Activated B cell treated with CpG ODN at 0.5 μM for 24 hours (primary cell): Measurements from ENCODE around the gene OBSCN. TPM values are rescaled to one million over a fixed set of nuclear protein-coding genes. Genes with fewer than 3 reads are reported as not detected.

Source experiments
- ATAC-seq: fragments of 200-7000 bp; cut with Tn5 transposase; one replicate; pipeline ENCODE4 v1.10.0; 2021; ENCODE audit warnings: low read depth, mild to moderate bottlenecking, moderate library complexity
- CTCF ChIA-PET: fragments of 350-600 bp; sonication (Branson Sonifier 250); formaldehyde crosslinking; loops from one replicate; lab custom pipeline; 2021; ENCODE audit warnings: antibody characterized with exemption; lab: Charles Lee
- POLR2A ChIA-PET: fragments of 350-600 bp; sonication (Branson Sonifier 250); formaldehyde crosslinking; loops from one replicate; lab custom pipeline; 2021; ENCODE audit warnings: antibody characterized with exemption; lab: Charles Lee
- DNase-seq: peaks from one replicate; pipeline ENCODE4 v3.0.0; 2022
- H3K27ac Mint-ChIP-seq: one replicate; pipeline ENCODE4 v1.8.0; 2020; ENCODE audit warnings: mixed read lengths
- H3K27me3 Mint-ChIP-seq: one replicate; pipeline ENCODE4 v1.8.0; 2021; ENCODE audit warnings: mixed read lengths
- H3K36me3 Mint-ChIP-seq: one replicate; pipeline ENCODE4 v1.8.0; 2021; ENCODE audit warnings: low read depth, mixed read lengths
- H3K4me1 Mint-ChIP-seq: one replicate; pipeline ENCODE4 v1.8.0; 2021; ENCODE audit warnings: mixed read lengths
- H3K4me3 Mint-ChIP-seq: one replicate; pipeline ENCODE4 v1.8.0; 2020; ENCODE audit warnings: mild to moderate bottlenecking, mixed read lengths
- H3K9me3 Mint-ChIP-seq: one replicate; pipeline ENCODE4 v1.8.0; 2020; ENCODE audit warnings: mixed read lengths
- intact Hi-C: fragments of 100-400 bp; cut with micrococcal nuclease; formaldehyde crosslinking; loops from one replicate; pipeline ENCODE4 v1.15.1; 2024
- total RNA-seq: library from RNA; stranded (reverse); gene quantifications from 2 replicates; pipeline ENCODE4 v1.2.3, GENCODE V29; 2022
- TF ChIP-seq, protein P1 (sequence below): fragments of 200-600 bp; IDR thresholded peaks from one replicate; pipeline ENCODE4 v1.8.0; 2022; ENCODE audit warnings: antibody characterized with exemption, mild to moderate bottlenecking

The OBSCN gene
- total RNA-seq, 1 donor from 2014 or later: 19.8 TPM

DNA sequence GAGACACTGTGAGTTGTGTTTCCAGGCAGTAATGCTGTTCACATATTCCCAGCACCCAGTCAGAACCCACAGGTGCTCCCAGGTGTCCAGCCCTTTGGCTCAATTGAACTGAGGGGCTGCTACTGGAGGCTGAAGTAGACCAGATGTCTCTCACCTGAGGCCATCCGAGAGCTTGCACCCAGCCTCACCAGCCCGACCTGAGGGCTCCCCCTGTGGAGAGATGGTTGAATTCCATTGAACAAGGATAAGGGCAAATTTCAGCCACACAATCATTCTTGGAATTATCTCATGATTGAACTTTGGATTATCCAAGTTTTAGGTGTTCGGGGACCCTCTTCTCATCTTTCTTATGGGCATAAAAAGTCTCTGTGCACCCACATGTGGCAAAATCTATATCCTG lies 52.1 kb downstream of the OBSCN start:
- CTCF ChIA-PET: no interaction called here
- POLR2A ChIA-PET: no interaction called here
- peaks cover 6% of the 10 kb centered on the region for H3K9me3 Mint-ChIP-seq
- H3K27ac Mint-ChIP-seq: no peak overlapping the region
- no peaks in the 10 kb centered on the region for H3K4me1 Mint-ChIP-seq
- peaks cover 14% of the 10 kb centered on the region for H3K36me3 Mint-ChIP-seq
- TF ChIP-seq, protein P1, sequence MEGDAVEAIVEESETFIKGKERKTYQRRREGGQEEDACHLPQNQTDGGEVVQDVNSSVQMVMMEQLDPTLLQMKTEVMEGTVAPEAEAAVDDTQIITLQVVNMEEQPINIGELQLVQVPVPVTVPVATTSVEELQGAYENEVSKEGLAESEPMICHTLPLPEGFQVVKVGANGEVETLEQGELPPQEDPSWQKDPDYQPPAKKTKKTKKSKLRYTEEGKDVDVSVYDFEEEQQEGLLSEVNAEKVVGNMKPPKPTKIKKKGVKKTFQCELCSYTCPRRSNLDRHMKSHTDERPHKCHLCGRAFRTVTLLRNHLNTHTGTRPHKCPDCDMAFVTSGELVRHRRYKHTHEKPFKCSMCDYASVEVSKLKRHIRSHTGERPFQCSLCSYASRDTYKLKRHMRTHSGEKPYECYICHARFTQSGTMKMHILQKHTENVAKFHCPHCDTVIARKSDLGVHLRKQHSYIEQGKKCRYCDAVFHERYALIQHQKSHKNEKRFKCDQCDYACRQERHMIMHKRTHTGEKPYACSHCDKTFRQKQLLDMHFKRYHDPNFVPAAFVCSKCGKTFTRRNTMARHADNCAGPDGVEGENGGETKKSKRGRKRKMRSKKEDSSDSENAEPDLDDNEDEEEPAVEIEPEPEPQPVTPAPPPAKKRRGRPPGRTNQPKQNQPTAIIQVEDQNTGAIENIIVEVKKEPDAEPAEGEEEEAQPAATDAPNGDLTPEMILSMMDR: no peak
- intact Hi-C loops: no loop called here
- DNase-seq (no peak), ATAC-seq (no peak)
- no peak overlapping the region for H3K4me3 Mint-ChIP-seq
- no peaks in the 10 kb centered on the region for H3K27me3 Mint-ChIP-seq

DNA sequence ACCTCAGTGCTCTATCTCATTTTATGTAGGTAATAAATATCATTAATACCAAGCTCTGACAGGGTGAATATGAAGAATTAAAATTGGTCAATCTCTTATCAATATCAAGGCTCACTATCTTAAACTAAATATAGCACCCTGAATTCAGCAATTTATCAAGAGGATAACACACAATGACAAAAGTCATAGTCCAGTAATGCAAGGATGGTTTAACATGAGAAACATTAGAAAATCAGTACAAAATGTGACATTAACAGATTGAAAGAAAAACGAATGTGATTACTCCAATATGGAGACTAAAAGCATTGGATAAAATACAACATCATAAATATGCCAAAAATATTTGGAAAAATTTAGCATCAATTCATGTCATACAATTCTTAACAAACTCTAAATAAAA lies 53.9 kb downstream of the OBSCN start:
- Mint-ChIP-seq H3K4me1 (no peaks in the 10 kb centered on the region), H3K9me3 (peaks cover 6% of the 10 kb centered on the region), H3K4me3 (no peak overlapping the region), H3K27me3 (no peaks in the 10 kb centered on the region), H3K36me3 (peaks cover 14% of the 10 kb centered on the region), H3K27ac (no peak overlapping the region)
- no peak for ATAC-seq
- ChIA-PET POLR2A (no interaction called here), CTCF (no interaction called here)
- TF ChIP-seq, protein P1: no peak
- no peak for DNase-seq
- intact Hi-C loops: no loop called here

DNA sequence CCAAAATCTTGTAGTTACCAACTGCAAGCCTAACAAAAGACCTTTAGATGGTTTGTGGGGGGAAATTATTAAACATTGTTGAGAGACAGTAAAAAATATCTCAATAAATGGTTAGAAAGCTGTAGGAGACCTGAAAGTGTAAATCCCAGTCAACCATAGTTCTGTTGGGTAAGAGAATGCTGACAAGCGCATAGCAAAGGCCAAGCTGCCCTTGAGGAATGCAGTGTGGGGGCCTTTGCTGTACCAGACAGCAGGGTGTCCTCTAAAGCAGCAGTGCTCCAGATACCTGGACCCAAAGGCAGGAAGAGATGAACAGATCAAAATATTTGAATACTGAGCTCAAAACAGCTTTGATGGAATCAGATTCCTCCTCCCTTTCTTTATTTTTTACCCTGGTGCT lies 54.6 kb downstream of the OBSCN start:
- peaks cover 11% of the 10 kb centered on the region for H3K36me3 Mint-ChIP-seq
- intact Hi-C loops: no loop called here

DNA sequence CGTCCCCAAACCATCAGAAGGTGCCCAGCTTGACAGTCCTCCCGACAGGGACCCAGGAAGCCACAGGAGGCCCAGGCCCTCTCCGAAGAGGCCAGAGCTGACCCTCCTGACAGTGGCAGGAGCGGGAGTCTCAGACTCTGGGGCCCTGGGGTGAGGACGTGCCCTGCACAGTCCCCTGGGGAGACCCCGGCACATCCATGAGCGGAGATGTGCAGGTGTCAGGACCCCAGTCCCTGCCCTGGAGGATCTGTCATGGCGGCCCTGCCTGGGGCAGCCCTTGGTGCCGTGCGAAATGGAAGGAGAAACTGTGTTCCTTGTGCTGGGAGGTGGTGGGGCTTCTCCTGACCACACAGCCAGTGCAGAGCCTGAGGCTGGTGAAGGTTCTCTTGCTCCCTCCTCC lies 55.8 kb downstream of the OBSCN start:
- POLR2A ChIA-PET: no interaction called here
- H3K36me3 Mint-ChIP-seq: peaks cover 11% of the 10 kb centered on the region
- TF ChIP-seq, protein P1: no peak
- no peaks in the 10 kb centered on the region for H3K27me3 Mint-ChIP-seq
- H3K4me3 Mint-ChIP-seq: no peak overlapping the region
- CTCF ChIA-PET: no interaction called here
- H3K4me1 Mint-ChIP-seq: no peaks in the 10 kb centered on the region
- ATAC-seq (no peak), DNase-seq (no peak)
- H3K27ac Mint-ChIP-seq: no peak overlapping the region
- intact Hi-C loops: no loop called here
- peaks cover 6% of the 10 kb centered on the region for H3K9me3 Mint-ChIP-seq

More for the DNA sequence above, 54.6 kb downstream of the OBSCN start:
- no peak for ATAC-seq
- CTCF ChIA-PET: no interaction called here
- POLR2A ChIA-PET: no interaction called here
- TF ChIP-seq, protein P1: no peak
- Mint-ChIP-seq H3K27ac (no peak overlapping the region), H3K4me1 (no peaks in the 10 kb centered on the region), H3K9me3 (peaks cover 6% of the 10 kb centered on the region), H3K4me3 (no peak overlapping the region), H3K27me3 (no peaks in the 10 kb centered on the region)
- DNase-seq: no peak

DNA sequence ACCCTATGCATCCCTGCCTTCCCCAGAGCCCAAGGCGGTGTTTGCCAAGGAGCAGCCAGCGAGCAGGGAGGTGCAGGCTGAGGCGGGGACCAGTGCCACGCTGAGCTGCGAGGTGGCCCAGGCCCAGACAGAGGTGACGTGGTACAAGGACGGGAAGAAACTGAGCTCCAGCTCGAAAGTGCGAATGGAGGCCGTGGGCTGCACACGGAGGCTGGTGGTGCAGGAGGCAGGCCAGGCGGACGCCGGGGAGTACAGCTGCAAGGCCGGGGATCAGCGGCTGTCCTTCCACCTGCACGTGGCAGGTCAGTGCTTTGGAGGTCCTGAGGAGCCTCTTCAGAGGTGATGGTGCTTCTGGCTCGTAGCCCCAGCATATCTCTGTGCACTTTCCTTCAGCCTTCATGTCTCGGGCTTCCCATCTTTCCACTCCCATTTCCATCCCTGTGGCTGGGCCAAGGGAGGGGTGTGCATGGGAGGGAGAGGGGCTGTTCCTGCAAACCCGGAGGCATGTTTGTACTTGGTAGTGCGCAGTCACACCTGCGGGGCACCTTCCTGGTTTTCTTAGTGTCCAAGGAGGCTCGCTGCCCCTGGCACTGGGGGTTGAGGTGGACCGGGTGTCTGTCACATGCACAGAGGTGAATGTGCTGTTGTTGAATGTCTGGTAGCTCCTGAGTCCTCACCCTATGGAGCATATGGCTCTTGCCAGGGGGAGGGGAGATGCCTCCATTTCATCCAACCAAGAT lies 56.4 kb downstream of the OBSCN start:
- peaks cover 6% of the 10 kb centered on the region for H3K9me3 Mint-ChIP-seq
- ATAC-seq (no peak), DNase-seq (no peak)
- no peak overlapping the region for H3K4me3 Mint-ChIP-seq
- TF ChIP-seq, protein P1: no peak
- H3K27ac Mint-ChIP-seq: no peak overlapping the region
- H3K4me1 Mint-ChIP-seq: no peaks in the 10 kb centered on the region
- intact Hi-C loops: no loop called here
- H3K36me3 Mint-ChIP-seq: peaks cover 11% of the 10 kb centered on the region
- ChIA-PET CTCF (no interaction called here), POLR2A (no interaction called here)
- no peaks in the 10 kb centered on the region for H3K27me3 Mint-ChIP-seq
